MM.1S (cell line): Measurements from ENCODE around the gene C16orf78.

Experiments used
- EZH2 ChIP-seq: fragments of 300-600 bp; sonication (generic); optimal IDR thresholded peaks from 2 replicates; pipeline ENCODE3; 2017; ENCODE audit warnings: low read depth, mild to moderate bottlenecking, antibody characterized with exemption, low read length, mixed read lengths
- EZH2phosphoT487 ChIP-seq: fragments of 300-600 bp; sonication (generic); IDR thresholded peaks from 2 replicates; pipeline ENCODE4 v1.6.1; 2018; ENCODE audit warnings: antibody characterized with exemption, low read length
- TF ChIP-seq, protein P1 (sequence below): fragments of 300-600 bp; sonication (generic); IDR thresholded peaks from 2 replicates; pipeline ENCODE4 v1.5.1; 2016; ENCODE audit warnings: antibody characterized with exemption, low read length, mixed read lengths

DNA sequence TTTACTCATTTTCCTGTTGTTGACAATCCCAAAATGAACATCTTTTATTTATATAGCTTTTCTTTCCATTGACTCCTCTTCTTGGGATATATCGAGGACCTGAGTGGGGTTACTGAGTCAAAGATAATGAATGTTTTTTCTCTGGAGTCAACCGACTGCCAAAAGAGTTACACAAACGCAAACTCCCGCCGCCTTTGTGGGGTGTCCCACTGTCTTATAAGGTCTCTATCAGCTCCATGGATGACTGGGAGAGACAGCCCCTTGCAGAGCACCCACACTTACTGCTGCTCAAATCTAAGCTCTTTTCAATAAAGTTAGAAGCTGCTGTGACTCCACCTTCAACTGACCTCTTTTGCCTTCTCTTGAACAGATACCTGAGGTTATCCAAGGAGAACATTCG is 25.2 kb downstream of the C16orf78 start:
- TF ChIP-seq, protein P1, sequence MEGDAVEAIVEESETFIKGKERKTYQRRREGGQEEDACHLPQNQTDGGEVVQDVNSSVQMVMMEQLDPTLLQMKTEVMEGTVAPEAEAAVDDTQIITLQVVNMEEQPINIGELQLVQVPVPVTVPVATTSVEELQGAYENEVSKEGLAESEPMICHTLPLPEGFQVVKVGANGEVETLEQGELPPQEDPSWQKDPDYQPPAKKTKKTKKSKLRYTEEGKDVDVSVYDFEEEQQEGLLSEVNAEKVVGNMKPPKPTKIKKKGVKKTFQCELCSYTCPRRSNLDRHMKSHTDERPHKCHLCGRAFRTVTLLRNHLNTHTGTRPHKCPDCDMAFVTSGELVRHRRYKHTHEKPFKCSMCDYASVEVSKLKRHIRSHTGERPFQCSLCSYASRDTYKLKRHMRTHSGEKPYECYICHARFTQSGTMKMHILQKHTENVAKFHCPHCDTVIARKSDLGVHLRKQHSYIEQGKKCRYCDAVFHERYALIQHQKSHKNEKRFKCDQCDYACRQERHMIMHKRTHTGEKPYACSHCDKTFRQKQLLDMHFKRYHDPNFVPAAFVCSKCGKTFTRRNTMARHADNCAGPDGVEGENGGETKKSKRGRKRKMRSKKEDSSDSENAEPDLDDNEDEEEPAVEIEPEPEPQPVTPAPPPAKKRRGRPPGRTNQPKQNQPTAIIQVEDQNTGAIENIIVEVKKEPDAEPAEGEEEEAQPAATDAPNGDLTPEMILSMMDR = no peak
- TF ChIP-seq EZH2 (no peak), EZH2phosphoT487 (no peak)
